Thyroid gland (tissue), 4 donors: Measurements from ENCODE around the gene CAMTA2. TPM values are rescaled to one million over a fixed set of nuclear protein-coding genes. Genes with fewer than 3 reads are reported as not detected.

ENCODE experiments used
- DNase-seq, 2 donors: peaks; one replicate each; pipeline ENCODE4 v3.0.0-alpha.2; 2019
- H3K27ac ChIP-seq, 3 donors: fragments of 200-600 bp; sonication (generic); 1 replicate in 2 of 3; 2 replicates in 1 of 3; pipeline ENCODE4 v1.5.1; 2016 to 2019; ENCODE audit warnings: mild to moderate bottlenecking in 1 of 3, moderate library complexity in 1 of 3
- H3K27me3 ChIP-seq: fragments of 200-600 bp; sonication (generic); one replicate; pipeline ENCODE4 v1.5.1; 2019
- H3K36me3 ChIP-seq, 2 donors: fragments of 200-600 bp; sonication (generic); one replicate each; pipeline ENCODE4 v1.5.1; 2016 to 2019
- H3K4me1 ChIP-seq, 2 donors: fragments of 200-600 bp; sonication (generic); one replicate each; pipeline ENCODE4 v1.5.1; 2017 to 2019
- H3K4me3 ChIP-seq, 3 donors: fragments of 200-600 bp; sonication (generic); replicated peaks in 1 of 3; 1 replicate in 2 of 3; 2 replicates in 1 of 3; pipeline ENCODE4 v1.5.1; 2016; ENCODE audit warnings: mild to moderate bottlenecking in 1 of 3
- H3K9me3 ChIP-seq: fragments of 200-600 bp; sonication (generic); one replicate; pipeline ENCODE4 v1.5.1; 2017
- CTCF ChIP-seq, 6 experiments: fragments of 200-600 bp in 3 of 6; fragments of 450-650 bp in 3 of 6; sonication (generic) in 3 of 6; IDR thresholded peaks; one replicate each; pipeline ENCODE4 v1.5.1; 2016 to 2019; ENCODE audit warnings: antibody characterized with exemption in 6 of 6, mild to moderate bottlenecking in 2 of 6, inconsistent platforms in 1 of 6, moderate library complexity in 1 of 6
- POLR2A ChIP-seq, 2 donors: fragments of 450-650 bp; IDR thresholded peaks; one replicate each; pipeline ENCODE4 v1.6.1; 2017; ENCODE audit warnings: antibody characterized with exemption in 2 of 2, mild to moderate bottlenecking in 2 of 2, moderate library complexity in 1 of 2
- WGBS, 2 donors: methylation state at CpG; one replicate each; pipeline ENCODE4 v1.1.5; 2017; 5-methylcytosine and 5-hydroxymethylcytosine counted together
- intact Hi-C: fragments of 100-400 bp; cut with DNase I; formaldehyde crosslinking; loops from one replicate; pipeline ENCODE4 v1.15.1; 2023
- total RNA-seq, 4 donors: library from RNA; depleted of rRNA; stranded (reverse); fragments of >200 nt; gene quantifications; one replicate each; pipeline ENCODE4 v1.2.3, GENCODE V29; 2016

Gene CAMTA2
- total RNA-seq, 4 donors from 2014 or later, result 17.1 to 29.0 (median 20.4) TPM

GRCh38 chr17:4978726-4979125 is 8.7 kb downstream of the CAMTA2 start:
- no peaks in the 10 kb centered on the region for H3K9me3 ChIP-seq
- H3K4me3 ChIP-seq, result no peak overlapping the region
- no peaks in the 10 kb centered on the region for H3K27me3 ChIP-seq
- no peaks in the 10 kb centered on the region for H3K4me1 ChIP-seq
- DNase-seq, result no peak
- intact Hi-C loops, result no loop called here
- H3K27ac ChIP-seq, result no peak overlapping the region
- peaks cover 43 to 48% of the 10 kb centered on the region in 2 donors for H3K36me3 ChIP-seq
- TF ChIP-seq CTCF (IDR thresholded peaks at IDR 0.05) (no peak), POLR2A (IDR thresholded peaks at IDR 0.05) (no peak)

GRCh38 chr17:4974115-4974670 is 13.3 kb downstream of the CAMTA2 start:
- TF ChIP-seq CTCF (IDR thresholded peaks at IDR 0.05) (no peak), POLR2A (IDR thresholded peaks at IDR 0.05) (no peak)
- Histone ChIP-seq H3K9me3 (no peaks in the 10 kb centered on the region), H3K4me1 (peaks cover 0 to under 1% of the 10 kb centered on the region in 2 donors), H3K4me3 (no peak overlapping the region), H3K36me3 (peaks cover 41 to 50% of the 10 kb centered on the region in 2 donors), H3K27me3 (no peaks in the 10 kb centered on the region), H3K27ac (no peak overlapping the region)
- DNase-seq, result no peak
- WGBS, 2 donors, result 87 to 89% methylated on average over 9 of the region's 9 CpGs
- intact Hi-C loops, result no loop called here

- 93 to 97% methylated on average over 9 to 10 of the region's 10 CpGs for WGBS, 2 donors
- H3K4me3 ChIP-seq, result no peak overlapping the region
- no peak for DNase-seq
- peaks cover 34 to 45% of the 10 kb centered on the region in 2 donors for H3K36me3 ChIP-seq
- TF ChIP-seq CTCF (IDR thresholded peaks at IDR 0.05), result no peak
- TF ChIP-seq POLR2A (IDR thresholded peaks at IDR 0.05), result no peak
- H3K9me3 ChIP-seq, result no peaks in the 10 kb centered on the region
- H3K4me1 ChIP-seq, result peaks cover 5 to 8% of the 10 kb centered on the region in 2 donors
- H3K27ac ChIP-seq, result no peak overlapping the region
- H3K27me3 ChIP-seq, result no peaks in the 10 kb centered on the region
- intact Hi-C loops, result no loop called here
Measured at GRCh38 chr17:4973256-4974114, 14.0 kb downstream of the CAMTA2 start.

- Histone ChIP-seq H3K27me3 (no peaks in the 10 kb centered on the region), H3K4me3 (no peak overlapping the region), H3K36me3 (peaks cover 26 to 38% of the 10 kb centered on the region in 2 donors), H3K9me3 (no peaks in the 10 kb centered on the region), H3K27ac (no peak overlapping the region), H3K4me1 (peaks cover 11 to 14% of the 10 kb centered on the region in 2 donors)
- 79 to 82% methylated on average over 12 of the region's 12 CpGs for WGBS, 2 donors
- DNase-seq, result no peak
- intact Hi-C loops, result no loop called here
- TF ChIP-seq CTCF (IDR thresholded peaks at IDR 0.05) (no peak), POLR2A (IDR thresholded peaks at IDR 0.05) (no peak)
Measured at GRCh38 chr17:4972752-4973151, 14.7 kb downstream of the CAMTA2 start.

GRCh38 chr17:4972322-4972721 is 15.2 kb downstream of the CAMTA2 start:
- DNase-seq, result no peak
- H3K36me3 ChIP-seq, result peaks cover 22 to 34% of the 10 kb centered on the region in 2 donors
- H3K9me3 ChIP-seq, result no peaks in the 10 kb centered on the region
- H3K4me1 ChIP-seq, result peaks cover 11 to 14% of the 10 kb centered on the region in 2 donors
- 94 to 97% methylated on average over 12 of the region's 12 CpGs for WGBS, 2 donors
- intact Hi-C loops, result no loop called here
- H3K4me3 ChIP-seq, result no peak overlapping the region
- H3K27me3 ChIP-seq, result no peaks in the 10 kb centered on the region
- no peak for TF ChIP-seq CTCF (IDR thresholded peaks at IDR 0.05)
- TF ChIP-seq POLR2A (IDR thresholded peaks at IDR 0.05), result no peak
- no peak overlapping the region for H3K27ac ChIP-seq
